Motor neuron (in vitro differentiated cells): Measurements from ENCODE around the gene MAL. TPM values are rescaled to one million over a fixed set of nuclear protein-coding genes. Genes with fewer than 3 reads are reported as not detected.
"Not testable (repeated sequence)": the region's sequence is repeated elsewhere in the genome, so short reads cannot be mapped to it uniquely, and the experiment has no call there.

Source experiments
- ATAC-seq, 8 experiments: fragments of 200-7000 bp; cut with Tn5 transposase; replicated peaks in 6 of 8; 2 replicates each; pipeline ENCODE4 v1.8.0; 2021; ENCODE audit warnings: mild to moderate bottlenecking in 8 of 8, moderate library complexity in 8 of 8
- H3K27ac ChIP-seq, 2 donors: fragments of 250-450 bp; sonication (Bioruptor Pico); 2 replicates each; pipeline ENCODE4 v1.9.0; 2021; ENCODE audit warnings: antibody characterized with exemption in 2 of 2, mild to moderate bottlenecking in 2 of 2, moderate library complexity in 1 of 2
- H3K4me1 ChIP-seq, 2 donors: fragments of 250-450 bp; sonication (Bioruptor Pico); replicated peaks in 1 of 2; 2 replicates each; pipeline ENCODE4 v1.6.1; 2021; ENCODE audit warnings: antibody characterized with exemption in 2 of 2, mild to moderate bottlenecking in 2 of 2, moderate library complexity in 1 of 2
- H3K4me3 ChIP-seq, 5 donors: fragments of 250-450 bp; sonication (Bioruptor Pico); 2 replicates each; pipeline ENCODE4 v1.9.0; 2021; ENCODE audit warnings: antibody characterized with exemption in 5 of 5, mild to moderate bottlenecking in 5 of 5, moderate library complexity in 4 of 5
- WGBS, 10 experiments: fragments of 450-650 bp; shearing (Covaris generic); methylation state at CpG; one replicate each; pipeline ENCODE4 v1.0.0; 2022; 5-methylcytosine and 5-hydroxymethylcytosine counted together
- in situ Hi-C, 9 experiments: fragments of 400-800 bp; cut with MboI; loops; one replicate each; pipeline ENCODE4 v1.15.0; 2021; ENCODE audit warnings: low sequenced_read_pairs in 9 of 9, low pct_unique_long_range_greater_than_20kb in 2 of 9; ENCODE audit not compliant: unreplicated experiment in 9 of 9
- total RNA-seq, 8 experiments: library from RNA; unstranded; fragments of 300-600 nt; gene quantifications; 2 replicates each; pipeline versions ENCODE4 v1.2.3 to v1.2.4, GENCODE V29; 2022

The MAL gene
- total RNA-seq, 8 experiments from 2014 or later: 0.41 to 62.2 (median 2.1) TPM

GRCh38 chr2:95030496-95030895 lies 5.0 kb downstream of the MAL start:
- Histone ChIP-seq H3K4me1 (peaks cover 0 to 15% of the 10 kb centered on the region in 2 donors), H3K27ac (no peak overlapping the region), H3K4me3 (no peak overlapping the region)
- ATAC-seq: peak in 2 of 8 experiments; percentile 7 to 9
- 60% methylated on average over 1 of the region's 5 CpGs; no CpG with 5 or more reads in 9 of the 10 experiments for WGBS, 10 experiments
- in situ Hi-C loops: no loop called here

GRCh38 chr2:95031076-95031725 lies 5.7 kb downstream of the MAL start:
- Histone ChIP-seq H3K27ac (no peak overlapping the region), H3K4me3 (no peak overlapping the region), H3K4me1 (peaks cover 0 to 15% of the 10 kb centered on the region in 2 donors)
- ATAC-seq: no peak
- in situ Hi-C loops: no loop called here
- 20 to 100% (median 86%) methylated on average over 1 to 6 of the region's 7 CpGs; no CpG with 5 or more reads in 5 of the 10 experiments for WGBS, 10 experiments

DNA sequence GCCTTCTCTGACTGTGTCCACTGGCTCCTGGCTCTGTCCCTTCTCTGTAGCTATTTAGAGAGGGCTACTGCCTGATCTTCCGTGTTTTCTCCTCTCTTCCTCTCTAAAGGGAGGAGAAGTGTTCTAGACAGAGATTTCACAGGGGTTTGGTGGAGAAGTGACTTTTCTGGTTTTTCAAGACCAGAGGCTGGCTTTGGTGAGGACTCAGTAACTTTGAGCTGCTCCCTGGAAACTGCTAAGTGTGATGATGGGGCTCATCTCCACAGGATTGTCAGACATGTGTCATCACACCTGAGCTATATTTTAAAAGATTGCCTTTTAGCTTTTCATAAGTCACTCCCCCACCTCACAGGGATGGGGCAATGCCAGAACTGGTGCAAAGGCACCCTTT lies 6.2 kb downstream of the MAL start:
- H3K27ac ChIP-seq: no peak overlapping the region
- 100% methylated on average over 1 of the region's 1 CpG; no CpG with 5 or more reads in 9 of the 10 experiments for WGBS, 10 experiments
- H3K4me3 ChIP-seq: no peak overlapping the region
- H3K4me1 ChIP-seq: peaks cover 0 to 12% of the 10 kb centered on the region in 2 donors
- in situ Hi-C loops: no loop called here
- ATAC-seq: no peak

GRCh38 chr2:95032341-95032740 lies 6.8 kb downstream of the MAL start:
- WGBS, 10 experiments: 0 to 83% (median 50%) methylated on average over 1 of the region's 3 CpGs; no CpG with 5 or more reads in 4 of the 10 experiments
- ATAC-seq: no peak
- H3K4me1 ChIP-seq: peaks cover 0 to 8% of the 10 kb centered on the region in 2 donors
- no peak overlapping the region for H3K27ac ChIP-seq
- no peak overlapping the region for H3K4me3 ChIP-seq
- in situ Hi-C loops: no loop called here

DNA sequence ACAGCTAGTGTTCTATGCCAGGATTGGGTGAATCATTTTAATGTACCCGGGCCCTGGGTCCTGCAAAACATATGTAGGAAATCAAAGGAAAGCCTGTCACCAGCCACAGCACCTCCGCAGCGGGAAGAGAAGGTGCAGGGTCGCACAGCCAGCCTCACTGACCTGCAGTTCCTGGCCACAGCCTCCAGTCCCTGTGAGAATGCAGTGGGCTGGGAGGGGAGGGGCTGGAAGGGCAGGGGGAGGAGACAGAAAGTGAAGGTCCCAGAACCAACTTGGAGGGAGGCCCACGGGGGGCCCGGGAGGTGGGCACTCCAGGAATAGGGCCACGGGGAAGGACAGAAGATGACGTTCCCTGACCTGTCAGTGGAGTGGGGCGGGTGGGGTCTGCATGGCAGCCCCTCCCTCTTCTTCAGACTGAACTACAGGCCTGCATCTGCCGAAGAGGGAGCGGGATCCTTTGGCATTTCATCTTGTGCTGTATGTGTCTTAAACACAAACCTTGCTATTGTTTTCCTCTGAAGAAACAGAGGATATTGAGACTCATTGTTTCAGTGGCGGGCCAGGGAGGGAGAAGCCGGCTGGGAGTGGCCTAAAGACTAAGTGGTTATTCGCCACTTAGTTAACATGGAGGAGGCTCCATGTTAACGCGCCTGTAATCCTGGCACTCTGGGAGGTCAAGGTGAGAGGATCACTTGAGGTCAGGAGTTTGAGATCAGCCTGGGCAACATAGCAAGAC lies 7.5 kb downstream of the MAL start:
- WGBS, 10 experiments: 60 to 93% (median 89%) methylated on average over 2 to 9 of the region's 16 CpGs; no CpG with 5 or more reads in 5 of the 10 experiments
- ATAC-seq: no peak
- Histone ChIP-seq H3K4me1 (peaks cover 0 to 8% of the 10 kb centered on the region in 2 donors), H3K27ac (no peak overlapping the region), H3K4me3 (no peak overlapping the region)
- in situ Hi-C loops: no loop called here

DNA sequence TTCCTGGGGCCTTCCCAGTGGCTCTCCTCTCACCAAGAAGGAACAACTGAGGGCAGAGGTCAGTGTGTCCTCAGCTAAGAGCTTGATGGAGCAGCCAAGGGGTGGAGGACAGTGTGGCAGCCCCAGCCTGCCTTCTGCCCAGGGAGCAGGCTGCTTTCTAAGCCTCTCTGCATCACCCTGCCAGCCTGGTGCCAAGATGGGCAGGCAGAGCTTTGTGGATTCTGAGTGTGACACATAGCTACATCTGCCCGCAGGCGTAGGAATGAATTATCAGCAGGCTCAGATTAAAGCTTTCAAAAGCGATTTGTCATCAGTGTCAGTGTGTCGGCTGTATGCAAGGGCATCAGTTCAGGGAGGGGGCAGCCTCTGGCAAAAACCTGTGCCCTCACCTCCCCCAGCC lies 8.7 kb downstream of the MAL start:
- H3K4me1 ChIP-seq: peaks cover 0 to 8% of the 10 kb centered on the region in 2 donors
- 37 to 100% (median 85%) methylated on average over 1 to 4 of the region's 4 CpGs; no CpG with 5 or more reads in 6 of the 10 experiments for WGBS, 10 experiments
- no peak overlapping the region for H3K4me3 ChIP-seq
- in situ Hi-C loops: no loop called here
- ATAC-seq: peak in 1 of 8 experiments; percentile 54
- no peak overlapping the region for H3K27ac ChIP-seq

- ATAC-seq: no peak
- Histone ChIP-seq H3K27ac (no peak overlapping the region), H3K4me1 (peaks cover 0 to 8% of the 10 kb centered on the region in 2 donors), H3K4me3 (no peak overlapping the region)
- WGBS, 10 experiments: 8 to 90% (median 70%) methylated on average over 2 to 6 of the region's 7 CpGs; no CpG with 5 or more reads in 5 of the 10 experiments
- in situ Hi-C loops: no loop called here
Observed at GRCh38 chr2:95034818-95035217, 9.3 kb downstream of the MAL start.

DNA sequence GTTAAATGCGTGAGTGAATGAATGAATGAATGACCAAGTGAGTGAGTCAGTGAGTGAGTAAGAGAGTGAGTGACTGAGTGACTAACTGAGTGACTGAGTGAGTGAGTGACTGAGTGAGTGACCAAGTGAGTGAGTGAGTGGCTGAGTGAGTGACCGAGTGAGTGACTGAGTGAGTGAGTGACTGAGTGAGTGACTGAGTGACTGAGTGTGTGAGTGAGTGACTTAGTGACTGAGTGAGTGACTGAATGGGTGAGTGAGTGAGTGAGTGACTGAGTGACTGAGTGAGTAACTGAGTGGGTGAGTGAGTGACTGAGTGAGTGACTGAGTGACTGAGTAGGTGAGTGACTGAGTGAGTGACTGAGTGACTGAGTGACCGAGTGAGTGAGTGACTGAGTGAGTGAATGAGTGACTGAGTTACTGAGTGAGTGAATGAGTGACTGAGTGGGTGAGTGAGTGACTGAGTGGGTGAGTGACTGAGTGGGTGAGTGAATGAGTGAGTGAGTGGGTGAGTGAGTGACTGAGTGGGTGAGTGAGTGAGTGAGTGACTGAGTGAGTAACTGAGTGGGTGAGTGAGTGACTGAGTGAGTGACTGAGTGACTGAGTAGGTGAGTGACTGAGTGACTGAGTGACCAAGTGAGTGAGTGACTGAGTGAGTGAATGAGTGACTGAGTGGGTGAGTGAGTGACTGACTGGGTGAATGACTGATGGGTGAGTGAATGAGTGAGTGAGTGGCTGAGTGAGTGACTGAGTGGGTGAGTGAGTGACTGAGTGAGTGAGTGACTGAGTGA lies 11.3 kb downstream of the MAL start:
- Histone ChIP-seq H3K4me1 (peaks cover 0 to 4% of the 10 kb centered on the region in 2 donors), H3K27ac (no peak overlapping the region), H3K4me3 (no peak overlapping the region)
- no peak for ATAC-seq
- 40 to 100% (median 80%) methylated on average over 1 to 3 of the region's 3 CpGs; no CpG with 5 or more reads in 1 of the 10 experiments for WGBS, 10 experiments
- in situ Hi-C loops: no loop called here

- Histone ChIP-seq H3K27ac (no peak overlapping the region), H3K4me3 (no peak overlapping the region), H3K4me1 (peaks cover 0 to 4% of the 10 kb centered on the region in 2 donors)
- in situ Hi-C loops: no loop called here
- no peak for ATAC-seq
- WGBS, 10 experiments: 14 to 100% (median 66%) methylated on average over 1 to 2 of the region's 2 CpGs; no CpG with 5 or more reads in 4 of the 10 experiments
Observed at GRCh38 chr2:95037384-95037839, 11.9 kb downstream of the MAL start.

DNA sequence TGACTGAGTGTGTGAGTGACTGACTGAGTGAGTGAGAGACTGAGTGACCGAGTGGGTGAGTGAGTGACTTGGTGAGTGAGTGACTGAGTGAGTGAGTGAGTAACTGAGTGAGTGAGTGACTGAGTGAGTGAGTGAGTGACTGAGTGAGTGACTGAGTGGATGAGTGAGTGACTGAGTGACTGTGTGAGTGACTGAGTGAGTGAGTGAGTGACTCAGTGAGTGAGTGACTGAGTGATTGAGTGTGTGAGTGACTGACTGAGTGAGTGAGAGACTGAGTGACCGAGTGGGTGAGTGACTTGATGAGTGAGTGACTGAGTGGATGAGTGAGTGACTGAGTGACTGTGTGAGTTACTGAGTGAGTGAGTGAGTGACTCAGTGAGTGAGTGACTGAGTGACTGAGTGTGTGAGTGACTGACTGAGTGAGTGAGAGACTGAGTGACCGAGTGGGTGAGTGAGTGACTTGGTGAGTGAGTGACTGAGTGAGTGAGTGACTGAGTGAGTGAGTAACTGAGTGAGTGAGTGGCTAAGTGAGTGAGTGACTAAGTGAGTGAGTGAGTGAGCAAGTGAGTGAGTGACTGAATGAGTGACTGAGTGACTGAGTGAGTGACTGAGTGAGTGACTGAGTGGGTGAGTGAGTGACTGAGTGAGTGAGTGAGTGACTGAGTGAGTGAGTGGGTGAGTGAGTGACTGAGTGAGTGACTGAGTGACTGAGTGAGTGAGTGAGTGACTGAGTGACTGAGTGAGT lies 12.5 kb downstream of the MAL start:
- in situ Hi-C loops, H3K27ac ChIP-seq, H3K4me3 ChIP-seq, H3K4me1 ChIP-seq, ATAC-seq: not testable (repeated sequence)
- 22 to 90% (median 48%) methylated on average over 1 to 2 of the region's 3 CpGs; no CpG with 5 or more reads in 3 of the 10 experiments for WGBS, 10 experiments

DNA sequence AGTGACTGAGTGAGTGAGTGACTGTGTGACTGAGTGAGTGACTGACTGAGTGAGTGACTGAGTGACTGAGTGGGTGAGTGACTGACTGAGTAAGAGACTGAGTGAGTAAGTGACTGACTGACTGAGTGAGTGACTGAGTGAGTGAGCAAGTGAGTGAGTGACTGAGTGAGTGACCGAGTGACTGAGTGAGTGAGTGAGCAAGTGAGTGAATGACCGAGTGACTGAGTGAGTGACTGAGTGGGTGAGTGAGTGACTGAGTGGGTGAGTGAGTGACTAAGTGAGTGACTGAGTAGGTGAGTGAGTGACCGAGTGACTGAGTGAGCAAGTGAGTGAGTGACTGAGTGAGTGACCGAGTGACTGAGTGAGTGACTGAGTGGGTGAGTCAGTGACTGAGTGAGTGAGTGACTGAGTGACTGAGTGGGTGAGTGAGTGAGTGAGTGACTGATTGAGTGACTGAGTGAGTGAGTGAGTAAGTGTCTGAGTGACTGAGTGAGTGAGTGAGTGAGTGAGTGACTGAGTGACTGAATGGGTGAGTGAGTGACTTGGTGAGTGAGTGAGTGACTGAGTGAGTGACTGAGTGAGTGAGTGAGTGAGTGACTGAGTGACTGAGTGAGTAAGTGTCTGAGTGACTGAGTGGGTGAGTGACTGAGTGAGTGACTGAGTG lies 13.3 kb downstream of the MAL start:
- no peak overlapping the region for H3K27ac ChIP-seq
- ATAC-seq: no peak
- H3K4me3 ChIP-seq: no peak overlapping the region
- H3K4me1 ChIP-seq: peaks cover 0 to 10% of the 10 kb centered on the region in 2 donors
- in situ Hi-C loops: no loop called here
- 33 to 100% (median 90%) methylated on average over 1 to 4 of the region's 4 CpGs; no CpG with 5 or more reads in 2 of the 10 experiments for WGBS, 10 experiments

DNA sequence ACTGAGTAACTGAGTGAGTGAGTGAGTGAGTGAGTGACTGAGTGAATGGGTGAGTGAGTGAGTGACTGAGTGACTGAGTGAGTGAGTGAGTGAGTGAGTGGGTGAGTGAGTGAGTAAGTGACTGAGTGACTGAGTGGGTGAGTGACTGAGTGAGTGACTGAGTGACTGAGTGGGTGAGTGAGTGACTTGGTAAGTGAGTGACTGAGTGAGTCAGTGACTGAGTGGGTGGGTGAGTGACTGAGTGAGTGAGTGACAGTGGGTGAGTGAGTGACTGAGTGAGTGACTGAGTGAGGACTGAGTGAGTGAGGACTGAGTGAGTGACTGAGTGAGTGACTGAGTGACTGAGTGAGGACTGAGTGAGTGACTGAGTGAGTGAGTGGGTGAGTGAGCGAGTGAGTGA lies 13.9 kb downstream of the MAL start:
- no peak for ATAC-seq
- no peak overlapping the region for H3K4me3 ChIP-seq
- H3K4me1 ChIP-seq: peaks cover 0 to 11% of the 10 kb centered on the region in 2 donors
- WGBS, 10 experiments: 88 to 100% methylated on average over 1 of the region's 1 CpG; no CpG with 5 or more reads in 8 of the 10 experiments
- H3K27ac ChIP-seq: no peak overlapping the region
- in situ Hi-C loops: no loop called here
